ENCODE measurements around the gene TTYH2.

TTYH2 gene

GRCh38 chr17:74282587-74283370 is 69.4 kb downstream of the TTYH2 start:
- no peak for TF ChIP-seq JUND (IDR thresholded peaks at IDR 0.05; ENCODE audit: low read depth)
- no peak for DNase-seq (ENCODE audit: low read depth in 1 of 2, low spot score in 1 of 2)
- in situ Hi-C loops (cut with HindIII; ENCODE audit: low pct_unique_long_range_greater_than_20kb, low sequenced_read_pairs), result no loop called here

- TF ChIP-seq JUND (IDR thresholded peaks at IDR 0.05; ENCODE audit: low read depth), result no peak
- in situ Hi-C loops (cut with HindIII; ENCODE audit: low pct_unique_long_range_greater_than_20kb, low sequenced_read_pairs), result no loop called here
- DNase-seq (ENCODE audit: low read depth in 1 of 2, low spot score in 1 of 2), result no peak
Measured at GRCh38 chr17:74283371-74283673, 70.0 kb downstream of the TTYH2 start.

DNA sequence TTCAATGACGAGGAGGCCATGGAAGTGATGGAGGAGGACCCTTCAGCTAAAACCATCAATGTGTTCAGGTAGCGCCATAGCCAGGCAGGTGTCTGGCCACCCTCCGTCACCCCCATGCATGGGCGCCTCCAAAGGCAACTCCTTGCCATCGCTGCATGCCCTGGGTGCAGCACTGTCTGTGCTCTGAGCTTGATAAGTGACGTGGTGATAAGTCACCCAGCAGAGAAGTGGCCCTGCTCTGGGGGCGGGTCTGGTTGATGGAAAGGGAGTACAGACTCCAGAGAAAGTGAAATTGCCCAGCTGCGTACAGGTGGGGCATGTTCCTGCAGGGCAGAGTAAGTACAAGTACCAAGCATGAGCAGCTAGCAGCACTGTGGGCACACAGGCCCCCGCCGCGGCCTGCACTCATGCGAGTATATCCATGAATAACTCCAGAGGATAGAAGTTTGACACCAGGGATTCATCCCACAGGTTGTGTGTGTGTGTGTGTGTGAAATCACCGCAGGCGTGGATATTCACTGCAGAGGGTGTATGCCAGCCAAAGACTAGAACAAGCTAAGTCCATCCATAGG is 73.7 kb downstream of the TTYH2 start:
- TF ChIP-seq JUND (IDR thresholded peaks at IDR 0.05; ENCODE audit: low read depth), result no peak
- no peak for DNase-seq (ENCODE audit: low read depth in 1 of 2, low spot score in 1 of 2)
- in situ Hi-C loops (cut with HindIII; ENCODE audit: low pct_unique_long_range_greater_than_20kb, low sequenced_read_pairs), result no loop called here

DNA sequence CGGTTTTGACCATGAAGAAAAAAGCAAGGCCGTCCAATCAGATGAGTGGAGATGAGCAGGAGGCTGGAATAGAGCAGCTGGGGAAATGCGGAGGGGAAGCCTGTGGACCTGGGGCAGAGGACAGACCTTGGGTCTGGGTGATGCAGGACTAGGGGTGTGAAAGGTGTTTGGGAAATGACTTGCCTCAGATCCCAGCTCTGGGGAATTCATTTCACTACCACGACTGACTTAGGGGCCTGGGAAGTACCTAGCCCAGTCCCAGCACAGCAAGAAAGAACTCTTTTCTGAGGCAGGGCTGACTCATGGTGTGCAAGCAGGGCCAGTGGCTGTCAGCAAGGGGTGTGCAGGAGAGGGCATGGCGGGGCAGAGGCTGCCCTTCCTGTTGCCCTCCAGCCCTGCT is 75.4 kb downstream of the TTYH2 start:
- in situ Hi-C loops (cut with HindIII; ENCODE audit: low pct_unique_long_range_greater_than_20kb, low sequenced_read_pairs), result no loop called here
- DNase-seq (ENCODE audit: low read depth in 1 of 2, low spot score in 1 of 2), result no peak
- no peak for TF ChIP-seq JUND (IDR thresholded peaks at IDR 0.05; ENCODE audit: low read depth)

- in situ Hi-C loops (cut with HindIII; ENCODE audit: low pct_unique_long_range_greater_than_20kb, low sequenced_read_pairs), result no loop called here
- no peak for TF ChIP-seq JUND (IDR thresholded peaks at IDR 0.05; ENCODE audit: low read depth)
- no peak for DNase-seq (ENCODE audit: low read depth in 1 of 2, low spot score in 1 of 2)
Measured at GRCh38 chr17:74289688-74290087, 76.3 kb downstream of the TTYH2 start.

GRCh38 chr17:74290340-74290739 is 77.0 kb downstream of the TTYH2 start:
- no peak for TF ChIP-seq JUND (IDR thresholded peaks at IDR 0.05; ENCODE audit: low read depth)
- peak in 1 of 2 experiments; percentile 29 for DNase-seq (ENCODE audit: low read depth in 1 of 2, low spot score in 1 of 2)
- in situ Hi-C loops (cut with HindIII; ENCODE audit: low pct_unique_long_range_greater_than_20kb, low sequenced_read_pairs), result no loop called here

DNA sequence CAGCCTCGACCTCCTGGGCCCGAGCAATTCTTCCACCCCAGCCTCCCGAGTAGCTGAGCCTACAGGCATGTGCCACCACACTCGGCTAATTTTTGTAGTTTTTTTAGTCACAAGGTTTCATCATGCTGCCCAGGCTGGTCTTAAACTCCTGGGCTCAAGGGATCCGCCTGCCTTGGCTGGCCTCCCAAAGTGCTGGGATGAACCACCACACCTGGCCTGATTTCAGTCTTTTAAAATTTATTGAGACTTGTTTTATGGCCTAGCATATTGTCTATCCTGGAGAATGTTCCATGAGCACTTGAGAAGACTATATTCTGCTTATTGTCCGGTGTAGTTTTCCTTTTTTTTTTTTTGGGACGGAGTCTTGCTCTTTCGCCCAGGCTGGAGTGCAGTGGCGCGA is 79.1 kb downstream of the TTYH2 start:
- in situ Hi-C loops (cut with HindIII; ENCODE audit: low pct_unique_long_range_greater_than_20kb, low sequenced_read_pairs), result no loop called here
- no peak for TF ChIP-seq JUND (IDR thresholded peaks at IDR 0.05; ENCODE audit: low read depth)
- no peak for DNase-seq (ENCODE audit: low read depth in 1 of 2, low spot score in 1 of 2)

DNA sequence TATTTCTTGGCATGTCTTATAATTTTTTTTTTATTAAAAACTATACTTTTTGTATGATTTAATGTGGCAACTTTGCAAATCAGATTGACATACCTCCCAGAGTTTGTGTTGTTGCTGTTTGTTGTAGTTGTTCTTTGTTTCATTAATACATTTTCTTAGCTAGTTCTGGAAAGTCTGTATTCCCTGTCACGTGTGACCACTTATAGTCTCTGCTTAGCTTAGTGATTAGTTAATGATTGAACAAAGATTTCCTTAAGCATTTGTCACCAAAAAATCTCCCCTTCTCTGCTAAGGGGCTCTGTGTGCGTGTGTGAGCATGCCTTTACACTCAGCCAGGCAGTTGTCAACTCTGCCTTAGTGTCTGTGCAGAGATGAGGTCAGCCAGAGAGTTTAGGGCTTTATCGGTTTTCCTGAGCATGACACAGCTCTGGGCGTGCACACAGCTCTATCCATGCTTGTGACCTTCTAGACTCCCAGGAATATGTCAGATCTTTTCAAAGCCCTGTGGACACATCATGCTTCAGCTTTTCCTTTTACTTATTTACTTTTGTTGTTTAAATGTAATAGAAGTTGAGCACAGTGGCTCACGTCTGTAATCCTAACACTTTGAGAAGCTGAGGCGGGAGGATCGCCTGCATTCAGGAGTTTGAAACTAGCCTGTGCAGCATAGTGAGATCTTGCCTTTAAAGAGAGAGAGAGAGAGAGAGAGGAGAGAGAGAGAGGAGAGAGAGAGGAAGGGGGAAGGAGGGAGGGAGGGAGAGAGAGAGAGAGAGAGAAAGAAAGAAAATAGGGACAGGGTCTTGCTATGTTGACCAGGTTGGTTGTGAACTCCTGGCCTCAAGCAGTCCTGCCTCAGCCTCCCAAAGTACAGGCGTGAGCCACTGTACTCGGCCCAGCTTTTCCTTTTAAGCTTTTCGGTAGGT is 82.5 kb downstream of the TTYH2 start:
- DNase-seq (ENCODE audit: low read depth in 1 of 2, low spot score in 1 of 2), result no peak
- in situ Hi-C loops (cut with HindIII; ENCODE audit: low pct_unique_long_range_greater_than_20kb, low sequenced_read_pairs), result no loop called here

GRCh38 chr17:74296548-74296936 is 83.2 kb downstream of the TTYH2 start:
- peak; percentile 62 to 74 for DNase-seq (ENCODE audit: low read depth in 1 of 2, low spot score in 1 of 2)

More for the DNA sequence above, 82.5 kb downstream of the TTYH2 start:
- no peak for TF ChIP-seq JUND (IDR thresholded peaks at IDR 0.05; ENCODE audit: low read depth)

GRCh38 chr17:74297941-74298340 is 84.6 kb downstream of the TTYH2 start:
- no peak for TF ChIP-seq JUND (IDR thresholded peaks at IDR 0.05; ENCODE audit: low read depth)
- no peak for DNase-seq (ENCODE audit: low read depth in 1 of 2, low spot score in 1 of 2)
- in situ Hi-C loops (cut with HindIII; ENCODE audit: low pct_unique_long_range_greater_than_20kb, low sequenced_read_pairs), result no loop called here

More at GRCh38 chr17:74296548-74296936, 83.2 kb downstream of the TTYH2 start:
- in situ Hi-C loops (cut with HindIII; ENCODE audit: low pct_unique_long_range_greater_than_20kb, low sequenced_read_pairs), result no loop called here
- no peak for TF ChIP-seq JUND (IDR thresholded peaks at IDR 0.05; ENCODE audit: low read depth)

DNA sequence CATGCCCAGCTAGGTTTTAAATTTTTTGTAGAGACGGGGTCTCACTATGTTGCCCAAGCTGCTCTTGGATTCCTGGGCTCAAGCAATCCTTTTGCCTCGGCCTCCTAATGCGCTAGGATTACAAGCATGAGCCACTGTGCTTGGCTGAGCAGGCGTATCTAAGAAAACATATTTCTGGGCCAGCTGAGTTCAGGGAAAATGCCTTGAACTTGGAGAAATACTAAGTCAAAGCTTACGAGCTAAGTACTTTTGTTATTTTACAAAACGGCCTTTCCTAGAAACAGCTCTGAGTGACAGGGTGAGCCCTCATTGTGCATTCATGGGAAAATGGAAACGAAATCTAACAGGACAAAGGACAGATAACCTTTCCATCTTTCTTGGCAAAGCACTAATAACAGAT is 85.4 kb downstream of the TTYH2 start:
- in situ Hi-C loops (cut with HindIII; ENCODE audit: low pct_unique_long_range_greater_than_20kb, low sequenced_read_pairs), result no loop called here
- TF ChIP-seq JUND (IDR thresholded peaks at IDR 0.05; ENCODE audit: low read depth), result no peak
- no peak for DNase-seq (ENCODE audit: low read depth in 1 of 2, low spot score in 1 of 2)

DNA sequence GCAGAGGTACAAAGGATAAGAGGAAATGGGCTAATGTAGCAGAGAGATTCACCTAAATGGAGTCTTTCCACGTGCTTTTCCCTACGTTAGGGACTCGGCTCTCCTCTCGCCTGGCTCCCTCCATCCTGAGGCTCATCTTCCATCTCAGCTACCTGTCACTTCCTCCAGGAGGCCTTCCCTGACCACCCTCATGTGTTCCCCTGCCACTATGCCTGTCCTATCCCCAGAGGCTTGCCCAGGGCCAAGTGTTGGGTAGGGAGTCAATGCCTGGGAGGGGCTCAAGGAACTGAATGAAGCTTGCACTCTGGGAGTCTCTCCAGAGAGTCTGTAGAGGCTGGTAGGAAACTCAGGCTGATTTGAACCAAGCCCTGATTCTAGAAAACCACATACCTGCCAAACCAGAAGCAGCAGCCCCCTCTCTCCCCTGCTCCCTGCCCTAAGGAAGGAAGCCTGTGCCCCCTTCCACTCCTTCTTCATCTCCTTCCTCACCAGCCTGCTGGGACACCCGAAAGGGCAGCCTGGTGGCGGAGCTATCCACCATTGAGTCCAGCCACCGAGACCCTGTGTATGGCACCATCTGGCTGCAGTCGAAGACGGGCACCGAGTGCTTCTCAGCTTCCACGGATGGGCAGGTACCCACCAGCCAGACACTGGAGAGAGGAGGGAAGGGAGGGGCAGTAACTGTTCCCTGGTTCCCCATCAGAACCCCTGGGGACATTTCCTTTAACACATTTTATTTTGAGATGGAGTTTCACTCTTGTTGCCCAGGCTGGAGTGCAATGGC is 86.0 kb downstream of the TTYH2 start:
- no peak for TF ChIP-seq JUND (IDR thresholded peaks at IDR 0.05; ENCODE audit: low read depth)
- in situ Hi-C loops (cut with HindIII; ENCODE audit: low pct_unique_long_range_greater_than_20kb, low sequenced_read_pairs), result no loop called here
- DNase-seq (ENCODE audit: low read depth in 1 of 2, low spot score in 1 of 2), result no peak
